NOMO-1 treated with dmso at 0.1 percent for 144 hours (cell line): Measurements from ENCODE around the gene DENND1A.
"Not testable (repeated sequence)": the region's sequence is repeated elsewhere in the genome, so short reads cannot be mapped to it uniquely, and the experiment has no call there.

ENCODE experiments used
- DNase-seq: peaks from one replicate; lab custom pipeline; 2025; ENCODE audit not compliant: unreplicated experiment; lab: John Stamatoyannopoulos, UW

The DENND1A gene

GRCh38 chr9:123334639-123335038 lies 595.3 kb downstream of the DENND1A start:
- no peak for DNase-seq

GRCh38 chr9:123333058-123333669 lies 596.8 kb downstream of the DENND1A start:
- not testable (repeated sequence) for DNase-seq

GRCh38 chr9:123331346-123332060 lies 598.4 kb downstream of the DENND1A start:
- no peak for DNase-seq
